ENCODE data around the gene DLG1. TPM values are rescaled to one million over a fixed set of nuclear protein-coding genes. Genes with fewer than 3 reads are reported as not detected.

DLG1 gene
- total RNA-seq, 1 experiment from 2014 or later: 127 TPM

DNA sequence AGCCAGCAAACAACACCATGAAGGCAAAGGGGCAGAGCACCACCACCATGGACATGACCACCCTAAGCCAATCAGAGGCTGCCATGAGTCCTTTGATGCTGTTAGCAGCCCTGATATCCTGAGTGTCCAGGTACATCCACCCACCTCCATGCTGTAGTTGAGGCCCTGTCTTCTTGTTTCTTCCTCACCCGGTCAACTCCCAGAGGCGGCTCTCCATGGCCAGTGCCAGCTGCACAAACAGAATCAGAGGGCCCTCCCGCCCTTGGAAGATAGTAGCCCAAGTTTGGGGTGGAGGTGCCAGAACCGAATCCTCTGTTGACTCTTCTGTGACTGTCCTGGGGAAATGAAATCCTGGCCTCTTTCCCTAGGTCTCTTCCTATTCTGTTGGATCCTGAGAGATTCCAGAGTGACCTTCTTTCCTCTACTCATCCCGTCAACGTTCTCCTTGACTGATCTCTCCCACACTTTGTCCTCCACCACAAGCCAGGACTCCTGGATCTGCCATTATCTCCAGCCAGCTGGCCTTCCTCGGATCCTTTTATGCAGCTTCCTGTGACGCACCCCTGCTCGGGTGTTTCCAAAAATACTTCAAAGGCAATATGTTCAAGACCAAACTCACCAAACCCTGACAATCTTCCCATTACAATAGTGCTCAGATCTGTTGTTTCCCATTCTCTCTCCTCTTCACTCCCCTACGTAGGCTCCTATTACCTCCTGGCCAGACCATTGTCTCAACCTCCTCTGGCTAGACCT lies 45.4 kb upstream of the DLG1 start:
- CTCF ChIA-PET: interaction anchor here (0.6 kb wide), 1 partner anchor 111 kb away, joined by 3 read pairs; no protein-coding TSS in a partner anchor
- TF ChIP-seq, protein P1, sequence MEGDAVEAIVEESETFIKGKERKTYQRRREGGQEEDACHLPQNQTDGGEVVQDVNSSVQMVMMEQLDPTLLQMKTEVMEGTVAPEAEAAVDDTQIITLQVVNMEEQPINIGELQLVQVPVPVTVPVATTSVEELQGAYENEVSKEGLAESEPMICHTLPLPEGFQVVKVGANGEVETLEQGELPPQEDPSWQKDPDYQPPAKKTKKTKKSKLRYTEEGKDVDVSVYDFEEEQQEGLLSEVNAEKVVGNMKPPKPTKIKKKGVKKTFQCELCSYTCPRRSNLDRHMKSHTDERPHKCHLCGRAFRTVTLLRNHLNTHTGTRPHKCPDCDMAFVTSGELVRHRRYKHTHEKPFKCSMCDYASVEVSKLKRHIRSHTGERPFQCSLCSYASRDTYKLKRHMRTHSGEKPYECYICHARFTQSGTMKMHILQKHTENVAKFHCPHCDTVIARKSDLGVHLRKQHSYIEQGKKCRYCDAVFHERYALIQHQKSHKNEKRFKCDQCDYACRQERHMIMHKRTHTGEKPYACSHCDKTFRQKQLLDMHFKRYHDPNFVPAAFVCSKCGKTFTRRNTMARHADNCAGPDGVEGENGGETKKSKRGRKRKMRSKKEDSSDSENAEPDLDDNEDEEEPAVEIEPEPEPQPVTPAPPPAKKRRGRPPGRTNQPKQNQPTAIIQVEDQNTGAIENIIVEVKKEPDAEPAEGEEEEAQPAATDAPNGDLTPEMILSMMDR (IDR thresholded peaks at IDR 0.05; ENCODE audit: unreplicated experiment): no peak
- H3K27me3 Mint-ChIP-seq (ENCODE audit: unreplicated experiment): no peaks in the 10 kb centered on the region
- no TSS peak for BruUV-seq (replicated peaks)
- no peaks in the 10 kb centered on the region for H3K9me3 Mint-ChIP-seq (ENCODE audit: low read depth, unreplicated experiment)
- H3K4me1 Mint-ChIP-seq (ENCODE audit: low read depth, unreplicated experiment): no peaks in the 10 kb centered on the region
- DNase-seq: no peak
- intact Hi-C loops (cut with micrococcal nuclease; ENCODE audit: unreplicated experiment): no loop called here
- H3K4me3 Mint-ChIP-seq (ENCODE audit: low read depth, unreplicated experiment): no peak overlapping the region
- no peaks in the 10 kb centered on the region for H3K36me3 Mint-ChIP-seq (ENCODE audit: insufficient read depth, unreplicated experiment)
- H3K27ac Mint-ChIP-seq (ENCODE audit: unreplicated experiment): no peak overlapping the region

DNA sequence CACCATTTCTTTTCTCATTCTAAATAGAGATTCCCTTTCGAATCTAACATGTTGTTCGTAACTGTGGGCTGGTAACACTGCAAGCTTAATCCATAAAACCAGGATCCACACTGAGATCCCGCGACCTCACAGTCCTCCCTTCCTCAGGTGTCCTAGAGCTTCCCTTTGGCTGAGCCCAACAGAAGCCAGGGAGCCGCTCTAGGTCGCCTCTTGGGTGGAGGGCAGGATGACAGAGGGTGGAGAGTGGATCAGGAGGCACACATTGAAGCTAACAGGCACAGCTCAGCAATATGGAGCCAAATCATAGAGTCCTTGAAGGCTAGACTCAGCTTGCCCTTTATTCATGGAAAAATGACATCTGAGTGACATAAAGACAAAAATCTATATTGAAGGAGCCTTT lies 44.7 kb upstream of the DLG1 start:
- no TSS peak for BruUV-seq (replicated peaks)
- H3K9me3 Mint-ChIP-seq (ENCODE audit: low read depth, unreplicated experiment): no peaks in the 10 kb centered on the region
- no peak overlapping the region for H3K4me3 Mint-ChIP-seq (ENCODE audit: low read depth, unreplicated experiment)
- H3K36me3 Mint-ChIP-seq (ENCODE audit: insufficient read depth, unreplicated experiment): no peaks in the 10 kb centered on the region
- CTCF ChIA-PET: no interaction called here
- no peak overlapping the region for H3K27ac Mint-ChIP-seq (ENCODE audit: unreplicated experiment)
- TF ChIP-seq, protein P1 (IDR thresholded peaks at IDR 0.05; ENCODE audit: unreplicated experiment): no peak
- DNase-seq: no peak
- H3K27me3 Mint-ChIP-seq (ENCODE audit: unreplicated experiment): no peaks in the 10 kb centered on the region
- no peaks in the 10 kb centered on the region for H3K4me1 Mint-ChIP-seq (ENCODE audit: low read depth, unreplicated experiment)
- intact Hi-C loops (cut with micrococcal nuclease; ENCODE audit: unreplicated experiment): no loop called here

DNA sequence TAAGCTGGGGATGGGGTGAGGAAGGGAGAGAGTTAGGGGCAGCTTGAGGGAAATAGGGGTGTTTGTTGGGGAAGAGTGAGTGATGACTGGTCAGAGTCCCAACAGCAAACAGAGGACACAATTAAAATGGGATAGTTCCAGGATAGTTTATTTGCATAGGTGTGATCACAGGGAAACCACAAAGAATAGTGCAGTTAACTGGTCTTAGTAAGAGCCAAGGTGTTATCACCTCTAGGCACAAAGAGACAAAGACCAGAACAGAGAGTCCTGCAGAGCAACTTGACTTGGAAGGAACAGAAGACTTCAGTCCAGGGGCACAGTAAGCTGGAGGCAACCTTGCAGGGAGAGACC lies 42.1 kb upstream of the DLG1 start:
- Mint-ChIP-seq H3K4me3 (ENCODE audit: low read depth, unreplicated experiment) (no peak overlapping the region), H3K9me3 (ENCODE audit: low read depth, unreplicated experiment) (no peaks in the 10 kb centered on the region), H3K27ac (ENCODE audit: unreplicated experiment) (no peak overlapping the region), H3K27me3 (ENCODE audit: unreplicated experiment) (no peaks in the 10 kb centered on the region), H3K36me3 (ENCODE audit: insufficient read depth, unreplicated experiment) (no peaks in the 10 kb centered on the region), H3K4me1 (ENCODE audit: low read depth, unreplicated experiment) (no peaks in the 10 kb centered on the region)
- no TSS peak for BruUV-seq (replicated peaks)
- CTCF ChIA-PET: no interaction called here
- no peak for DNase-seq
- TF ChIP-seq, protein P1 (IDR thresholded peaks at IDR 0.05; ENCODE audit: unreplicated experiment): no peak
- intact Hi-C loops (cut with micrococcal nuclease; ENCODE audit: unreplicated experiment): no loop called here

DNA sequence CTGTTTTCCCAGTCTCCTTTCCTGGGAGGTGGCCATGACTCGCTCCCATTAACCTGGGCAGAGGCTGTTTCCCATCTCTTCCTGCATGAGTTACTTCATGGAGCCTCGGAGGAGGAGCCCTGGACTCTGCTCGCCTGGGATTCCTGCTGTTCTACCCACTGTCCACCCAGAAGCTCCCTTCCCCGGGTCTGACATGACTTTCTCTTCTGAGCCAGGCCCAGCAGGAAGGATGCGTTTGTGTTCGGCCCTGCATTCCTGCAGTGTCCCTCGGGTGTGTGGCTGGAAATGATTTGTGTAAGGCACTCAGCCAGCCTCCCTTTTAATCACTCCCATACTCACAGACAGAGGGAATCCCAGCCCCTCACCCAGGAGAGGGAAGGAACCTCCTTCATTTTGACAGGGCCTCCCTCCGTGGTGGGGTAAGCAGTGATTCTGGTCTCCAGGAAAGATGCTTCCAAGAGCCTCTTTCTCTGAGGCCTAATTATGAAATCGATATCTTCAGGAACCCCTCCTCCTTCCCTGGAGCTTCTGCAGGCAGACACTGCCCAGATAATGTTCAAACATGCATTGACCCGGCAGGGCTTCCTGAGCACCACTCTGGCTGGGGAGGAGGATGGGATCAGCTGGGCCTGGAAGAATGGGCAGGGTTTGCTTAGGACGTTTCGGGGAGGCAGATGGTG lies 41.6 kb upstream of the DLG1 start:
- Mint-ChIP-seq H3K4me3 (ENCODE audit: low read depth, unreplicated experiment) (no peak overlapping the region), H3K4me1 (ENCODE audit: low read depth, unreplicated experiment) (no peaks in the 10 kb centered on the region), H3K36me3 (ENCODE audit: insufficient read depth, unreplicated experiment) (no peaks in the 10 kb centered on the region), H3K27ac (ENCODE audit: unreplicated experiment) (no peak overlapping the region), H3K27me3 (ENCODE audit: unreplicated experiment) (no peaks in the 10 kb centered on the region), H3K9me3 (ENCODE audit: low read depth, unreplicated experiment) (no peaks in the 10 kb centered on the region)
- TF ChIP-seq, protein P1 (IDR thresholded peaks at IDR 0.05; ENCODE audit: unreplicated experiment): no peak
- CTCF ChIA-PET: no interaction called here
- BruUV-seq (replicated peaks): no TSS peak
- intact Hi-C loops (cut with micrococcal nuclease; ENCODE audit: unreplicated experiment): no loop called here
- DNase-seq: no peak

All from Calu3 (cell line).